Lower leg skin (tissue), 4 donors: Measurements from ENCODE around the gene CSNK1G2. TPM values are rescaled to one million over a fixed set of nuclear protein-coding genes. Genes with fewer than 3 reads are reported as not detected.
A peak's percentile ranks its signal among the peaks of the same experiment; 100 is the strongest.

Source experiments
- DNase-seq, 2 donors: peaks; one replicate each; pipeline ENCODE4 v3.0.0-alpha.2; 2019; ENCODE audit warnings: low spot score in 2 of 2
- H3K4me3 ChIP-seq: fragments of 200-600 bp; sonication (generic); 2 replicates; pipeline ENCODE4 v1.5.1; 2017; ENCODE audit warnings: mild to moderate bottlenecking, low read depth; ENCODE audit not compliant: poor library complexity, severe bottlenecking
- CTCF ChIP-seq, 3 donors: fragments of 450-650 bp; IDR thresholded peaks; one replicate each; pipeline ENCODE4 v1.5.1; 2016; ENCODE audit warnings: antibody characterized with exemption in 3 of 3, mild to moderate bottlenecking in 3 of 3, moderate library complexity in 2 of 3
- POLR2A ChIP-seq, 2 donors: fragments of 450-650 bp; IDR thresholded peaks; one replicate each; pipeline ENCODE4 v1.6.1; 2016 to 2017; ENCODE audit warnings: antibody characterized with exemption in 2 of 2, mild to moderate bottlenecking in 1 of 2, moderate library complexity in 1 of 2
- WGBS, 2 donors: methylation state at CpG; one replicate each; pipeline ENCODE4 v1.1.5; 2018; 5-methylcytosine and 5-hydroxymethylcytosine counted together
- intact Hi-C: fragments of 100-400 bp; cut with DNase I; formaldehyde crosslinking; loops from one replicate; pipeline ENCODE4 v1.15.0; 2023; ENCODE audit warnings: low total_unique reads
- total RNA-seq, 4 donors: library from RNA; depleted of rRNA; stranded (reverse); fragments of >200 nt; gene quantifications; one replicate each; pipeline ENCODE4 v1.1.0, GENCODE V29; 2016

Gene CSNK1G2
- total RNA-seq, 4 donors from 2014 or later: 58.8 to 76.9 (median 63.1) TPM

- no peak overlapping the region for H3K4me3 ChIP-seq
- 70 to 82% methylated on average over 18 of the region's 18 CpGs for WGBS, 2 donors
- TF ChIP-seq CTCF (IDR thresholded peaks at IDR 0.05) (no peak), POLR2A (IDR thresholded peaks at IDR 0.05) (no peak)
- peak in 1 of 2 donors; percentile 92 for DNase-seq
- intact Hi-C loops: no loop called here
These were observed 4.9 kb downstream of the CSNK1G2 start for GRCh38 chr19:1945899-1946298.

- no peak for DNase-seq
- no peak overlapping the region for H3K4me3 ChIP-seq
- intact Hi-C loops: no loop called here
- 70 to 73% methylated on average over 22 to 29 of the region's 34 CpGs for WGBS, 2 donors
- TF ChIP-seq POLR2A (IDR thresholded peaks at IDR 0.05) (no peak), CTCF (IDR thresholded peaks at IDR 0.05) (no peak)
These were observed 6.8 kb downstream of the CSNK1G2 start for GRCh38 chr19:1947651-1948209.

GRCh38 chr19:1949304-1950101 lies 8.5 kb downstream of the CSNK1G2 start:
- intact Hi-C loops: no loop called here
- WGBS, 2 donors: 95% methylated on average over 41 to 44 of the region's 44 CpGs
- DNase-seq: no peak
- no peak overlapping the region for H3K4me3 ChIP-seq
- no peak for TF ChIP-seq POLR2A (IDR thresholded peaks at IDR 0.05)
- TF ChIP-seq CTCF (IDR thresholded peaks at IDR 0.05): no peak

DNA sequence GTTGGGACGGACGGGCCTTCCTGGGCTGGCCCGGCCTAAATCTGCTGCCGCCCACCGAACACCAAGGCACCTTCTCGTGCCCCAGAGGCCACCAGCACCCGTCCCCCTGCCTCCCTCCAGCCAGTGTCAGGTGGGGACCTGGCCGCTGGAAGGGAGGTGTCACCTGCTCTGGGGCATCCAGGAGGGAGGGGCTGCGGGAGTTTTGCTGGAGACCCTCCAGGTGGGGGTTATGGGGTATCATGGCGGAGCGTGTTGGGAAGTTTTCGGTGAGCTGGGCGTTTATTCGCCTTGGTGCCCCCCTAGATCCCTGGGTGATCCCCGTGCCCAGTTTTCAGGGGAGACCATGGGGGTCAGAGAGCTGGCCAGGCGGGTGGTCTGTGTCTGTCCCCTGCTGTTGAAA lies 9.7 kb downstream of the CSNK1G2 start:
- no peak for TF ChIP-seq CTCF (IDR thresholded peaks at IDR 0.05)
- TF ChIP-seq POLR2A (IDR thresholded peaks at IDR 0.05): no peak
- H3K4me3 ChIP-seq: no peak overlapping the region
- no peak for DNase-seq
- intact Hi-C loops: no loop called here
- 96 to 98% methylated on average over 15 to 16 of the region's 16 CpGs for WGBS, 2 donors

DNA sequence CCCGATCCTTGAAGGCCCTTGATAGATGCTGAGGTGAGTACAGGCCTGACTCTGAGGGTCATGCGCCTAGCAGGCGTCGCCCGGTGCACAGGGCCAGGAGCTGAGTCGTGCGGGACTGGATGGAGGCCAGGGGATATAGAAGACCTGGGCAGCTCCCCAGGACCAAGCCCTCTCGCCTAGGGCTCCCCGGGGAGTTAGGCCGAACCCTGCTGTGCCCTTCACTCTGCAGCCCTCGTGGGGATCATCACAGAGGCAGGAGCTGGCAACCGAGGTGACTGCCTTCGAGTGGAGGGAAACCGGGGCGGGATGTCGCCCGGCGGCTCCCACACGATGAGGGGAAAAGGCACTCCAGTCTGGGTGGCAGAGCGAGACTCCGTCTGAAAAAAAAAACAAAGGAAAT lies 11.7 kb downstream of the CSNK1G2 start:
- no peak overlapping the region for H3K4me3 ChIP-seq
- WGBS, 2 donors: 79 to 81% methylated on average over 19 to 21 of the region's 21 CpGs
- TF ChIP-seq POLR2A (IDR thresholded peaks at IDR 0.05): no peak
- intact Hi-C loops: no loop called here
- DNase-seq: no peak

DNA sequence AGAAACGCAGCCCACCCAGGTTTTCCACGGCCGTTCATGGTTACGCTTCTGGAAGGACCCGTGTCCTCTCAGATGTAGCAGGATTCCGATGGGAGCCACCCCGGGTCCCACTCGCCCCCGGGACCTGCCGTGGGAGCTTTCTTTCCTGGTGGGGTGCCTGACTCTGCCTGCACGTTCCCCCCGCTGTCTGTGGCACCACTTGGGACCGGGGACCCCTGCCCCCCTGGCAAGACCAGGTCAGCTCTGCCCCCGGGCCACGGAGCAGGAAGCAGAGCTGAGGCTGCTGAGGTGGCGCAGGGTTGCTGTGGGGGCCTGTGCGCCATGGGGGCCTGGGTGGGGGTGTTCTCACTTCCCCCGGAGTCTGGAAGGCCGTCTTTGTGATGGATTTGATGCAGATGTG lies 12.1 kb downstream of the CSNK1G2 start:
- intact Hi-C loops: no loop called here
- TF ChIP-seq CTCF (IDR thresholded peaks at IDR 0.05) (no peak), POLR2A (IDR thresholded peaks at IDR 0.05) (no peak)
- no peak overlapping the region for H3K4me3 ChIP-seq
- DNase-seq: no peak
- WGBS, 2 donors: 88 to 93% methylated on average over 15 to 19 of the region's 19 CpGs
